ENCODE data around the gene RRN3.
"Not testable (repeated sequence)": the region's sequence is repeated elsewhere in the genome, so short reads cannot be mapped to it uniquely, and the experiment has no call there.

DNA sequence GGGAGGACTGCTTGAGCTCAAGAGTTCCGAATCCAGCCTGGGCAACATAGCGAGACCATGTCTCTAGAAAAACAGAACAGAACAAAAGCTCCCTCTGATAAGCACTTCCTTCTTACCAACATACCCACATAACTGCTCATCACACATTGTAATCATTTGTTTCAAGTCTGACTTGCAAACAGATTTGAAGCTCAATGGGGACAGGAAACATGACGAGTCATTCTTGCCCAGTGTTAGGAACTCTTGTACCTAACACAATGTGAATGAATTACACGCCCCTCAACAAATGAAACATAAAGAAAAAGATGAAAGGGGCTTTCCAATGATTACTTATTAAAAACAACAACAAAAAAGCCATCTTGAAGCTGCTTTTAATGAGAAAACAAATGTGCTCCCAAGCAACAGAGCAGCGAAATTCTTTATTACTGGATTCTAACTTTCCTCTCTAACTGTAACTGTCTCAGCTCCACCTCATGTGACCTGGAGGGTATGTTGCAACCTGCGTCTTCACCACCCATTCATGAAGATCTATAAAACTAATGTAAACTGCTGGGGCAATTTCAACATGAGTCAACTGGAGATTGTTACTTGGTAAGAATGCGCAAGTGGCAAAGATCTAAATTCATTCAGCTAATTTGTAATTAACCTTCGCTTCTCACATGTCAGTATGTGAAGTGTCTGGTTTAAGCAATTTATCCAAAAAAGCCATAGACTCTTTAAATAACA, 31.8 kb downstream of the RRN3 start:
- not testable (repeated sequence) for TF ChIP-seq CTCF (IDR thresholded peaks at IDR 0.05; ENCODE audit: insufficient read depth, low read length); POLR2AphosphoS5 (IDR thresholded peaks at IDR 0.05; ENCODE audit: low read depth); SPI1 (IDR thresholded peaks at IDR 0.05; ENCODE audit: borderline replicate concordance, low read depth); REST (IDR thresholded peaks at IDR 0.05; ENCODE audit: insufficient replicate concordance, low read depth)
